ENCODE results near the gene PYROXD2. TPM values are rescaled to one million over a fixed set of nuclear protein-coding genes. Genes with fewer than 3 reads are reported as not detected.

The PYROXD2 gene
- total and polyA plus RNA-seq, 10 of the 15 experiments (the other 5 are each of a cell fraction or from before 2014, with no cell fraction given) = 4.8 to 15.8 (median 11.1) TPM

- TF ChIP-seq BCL3 (IDR thresholded peaks at IDR 0.05; ENCODE audit: borderline replicate concordance, insufficient read depth, low read depth, low read length, poor library complexity, severe bottlenecking) = peak; percentile 94
- TF ChIP-seq HSF1 (IDR thresholded peaks at IDR 0.05; ENCODE audit: low read depth, low read length) = no peak
- TF ChIP-seq ZNF217 (IDR thresholded peaks at IDR 0.05) = no peak
- TF ChIP-seq ASH2L (IDR thresholded peaks at IDR 0.05; ENCODE audit: borderline replicate concordance, low read depth) = no peak
- TF ChIP-seq USF2 (IDR thresholded peaks at IDR 0.05; ENCODE audit: borderline replicate concordance, low read depth, low read length) = no peak
- TF ChIP-seq CBX5 (IDR thresholded peaks at IDR 0.05; ENCODE audit: low read depth) = no peak
- TF ChIP-seq ESRRA (IDR thresholded peaks at IDR 0.05; ENCODE audit: low read length) = no peak
- TF ChIP-seq MTA2 (IDR thresholded peaks at IDR 0.05; ENCODE audit: low read depth) = peak; percentile 33; the same call in 1 of the 2 replicates
- TF ChIP-seq ZNF622 (IDR thresholded peaks at IDR 0.05) = no peak
- no peak for TF ChIP-seq USF1 (IDR thresholded peaks at IDR 0.05; ENCODE audit: borderline replicate concordance, extremely low read length, insufficient read depth, low read depth, low read length)
- no peak for TF ChIP-seq MTA3 (IDR thresholded peaks at IDR 0.05; ENCODE audit: borderline replicate concordance, low read length)
- no peak for TF ChIP-seq TAF1 (IDR thresholded peaks at IDR 0.05; ENCODE audit: borderline replicate concordance, low read depth, low read length)
- TF ChIP-seq YY1 (IDR thresholded peaks at IDR 0.05; ENCODE audit: low read depth, low read length) = no peak
- no peak for TF ChIP-seq STAT1 (conservative IDR thresholded peaks at IDR 0.05)
- TF ChIP-seq GABPA (IDR thresholded peaks at IDR 0.05; ENCODE audit: low read depth) = no peak
- TF ChIP-seq SKIL (IDR thresholded peaks at IDR 0.05; ENCODE audit: low read depth, poor library complexity, severe bottlenecking) = peak; percentile 34
- TF ChIP-seq KLF5 (IDR thresholded peaks at IDR 0.05; ENCODE audit: partially characterized antibody) = no peak
- peak; percentile 41; the same call in 1 of the 2 replicates for TF ChIP-seq CREM (IDR thresholded peaks at IDR 0.05; ENCODE audit: low read depth)
- TF ChIP-seq SMARCA5 (IDR thresholded peaks at IDR 0.05) = no peak
Measured at GRCh38 chr10:98404571-98405359, 10.2 kb downstream of the PYROXD2 start (continued).

Measured in GM12878 (cell line).